ENCODE measurements around the gene RPL31. TPM values are rescaled to one million over a fixed set of nuclear protein-coding genes. Genes with fewer than 3 reads are reported as not detected.

RPL31 gene
- 1,787 to 2,624 TPM (median 2,259 TPM) in 5 replicates for total RNA-seq (2022; extraction: Qiagen RNA extraction; ENCODE audit: low read depth)

GRCh38 chr2:101001691-101002561, at the start of gene RPL31:
RPL31 (plus strand) TSS chr2:101002289; CDS start chr2:101002702, 413 bp downstream.

Other genes with a start within 250 kb of the RPL31 start
- 63.7 to 114 TPM (median 102 TPM) in 5 replicates for gene NPAS2, start 182.2 kb upstream of the RPL31 start, total RNA-seq (2022; extraction: Qiagen RNA extraction; ENCODE audit: low read depth)
- gene TBC1D8, start 149.1 kb downstream of the RPL31 start, total RNA-seq (2022; extraction: Qiagen RNA extraction; ENCODE audit: low read depth): 39.5 to 53.8 TPM (median 50.6 TPM) in 5 replicates

Measured in A549 treated with RU486 at 1 μM for 4 hours (cell line).